ENCODE data around the gene GNAQ. TPM values are rescaled to one million over a fixed set of nuclear protein-coding genes. Genes with fewer than 3 reads are reported as not detected.

The GNAQ gene
- total and polyA plus RNA-seq, 2 experiments from 2014 or later = 21.1 to 43.1 TPM

- Histone ChIP-seq H3K4me1 (ENCODE audit: insufficient read depth) (peaks cover 46% of the 10 kb centered on the region), H3F3A (replicated peaks; ENCODE audit: low read depth) (no peaks in the 10 kb centered on the region), H3K4me2 (no peak overlapping the region), H3K27ac (ENCODE audit: low read depth) (no peak overlapping the region), H3K79me2 (replicated peaks; ENCODE audit: insufficient read depth) (peaks cover 100% of the 10 kb centered on the region), H3K4me3 (no peak overlapping the region), H4K20me1 (replicated peaks; ENCODE audit: insufficient read depth) (peaks cover 15% of the 10 kb centered on the region; the same call in 1 of the 2 replicates), H3K27me3 (ENCODE audit: insufficient read depth) (no peaks in the 10 kb centered on the region), H3K9me2 (ENCODE audit: insufficient read depth) (no peaks in the 10 kb centered on the region), H3K36me3 (ENCODE audit: insufficient read depth) (no peaks in the 10 kb centered on the region), H2AFZ (no peak overlapping the region)
- DNase-seq (ENCODE audit: low spot score) (no peak), ATAC-seq (no peak)
- Mint-ChIP-seq H3K27me3 (ENCODE audit: insufficient read depth, low read depth, poor library complexity) (peaks cover 2% of the 10 kb centered on the region), H3K9me3 (no peaks in the 10 kb centered on the region), H3K36me3 (ENCODE audit: low read depth) (no peaks in the 10 kb centered on the region), H3K4me3 (no peak overlapping the region), H3K4me1 (peaks cover 49% of the 10 kb centered on the region), H3K27ac (no peak overlapping the region)
- TF ChIP-seq CREB1 (CRISPR knock-in tag; IDR thresholded peaks at IDR 0.05; ENCODE audit: low read depth) (no peak), NANOG (IDR thresholded peaks at IDR 0.05; ENCODE audit: borderline replicate concordance) (no peak), STAT1 (IDR thresholded peaks at IDR 0.05; ENCODE audit: unreplicated experiment) (no peak), ZNF462 (CRISPR knock-in tag; IDR thresholded peaks at IDR 0.05) (no peak), ZNF114 (CRISPR knock-in tag; IDR thresholded peaks at IDR 0.05) (no peak), JUNB (IDR thresholded peaks at IDR 0.05; ENCODE audit: unreplicated experiment) (no peak), ETS1 (IDR thresholded peaks at IDR 0.05) (no peak), POLR2AphosphoS5 (IDR thresholded peaks at IDR 0.05; ENCODE audit: low read depth) (no peak), REST (IDR thresholded peaks at IDR 0.05; ENCODE audit: unreplicated experiment) (no peak), EZH2phosphoT487 (IDR thresholded peaks at IDR 0.05; ENCODE audit: unreplicated experiment) (no peak), CTCF (conservative IDR thresholded peaks at IDR 0.05; ENCODE audit: low read depth in 2 of 2) (no peak), EZH2 (IDR thresholded peaks at IDR 0.05; ENCODE audit: low read depth, unreplicated experiment) (no peak), ZNF331 (CRISPR knock-in tag; IDR thresholded peaks at IDR 0.05; ENCODE audit: low read depth) (no peak)
Observed at GRCh38 chr9:78015241-78015640, 16.4 kb downstream of the GNAQ start.
